Measurements from ENCODE around the gene CCDC187. TPM values are rescaled to one million over a fixed set of nuclear protein-coding genes. Genes with fewer than 3 reads are reported as not detected.

CCDC187 gene
- total RNA-seq, 2 donors from 2014 or later: 1.3 to 2.3 TPM

DNA sequence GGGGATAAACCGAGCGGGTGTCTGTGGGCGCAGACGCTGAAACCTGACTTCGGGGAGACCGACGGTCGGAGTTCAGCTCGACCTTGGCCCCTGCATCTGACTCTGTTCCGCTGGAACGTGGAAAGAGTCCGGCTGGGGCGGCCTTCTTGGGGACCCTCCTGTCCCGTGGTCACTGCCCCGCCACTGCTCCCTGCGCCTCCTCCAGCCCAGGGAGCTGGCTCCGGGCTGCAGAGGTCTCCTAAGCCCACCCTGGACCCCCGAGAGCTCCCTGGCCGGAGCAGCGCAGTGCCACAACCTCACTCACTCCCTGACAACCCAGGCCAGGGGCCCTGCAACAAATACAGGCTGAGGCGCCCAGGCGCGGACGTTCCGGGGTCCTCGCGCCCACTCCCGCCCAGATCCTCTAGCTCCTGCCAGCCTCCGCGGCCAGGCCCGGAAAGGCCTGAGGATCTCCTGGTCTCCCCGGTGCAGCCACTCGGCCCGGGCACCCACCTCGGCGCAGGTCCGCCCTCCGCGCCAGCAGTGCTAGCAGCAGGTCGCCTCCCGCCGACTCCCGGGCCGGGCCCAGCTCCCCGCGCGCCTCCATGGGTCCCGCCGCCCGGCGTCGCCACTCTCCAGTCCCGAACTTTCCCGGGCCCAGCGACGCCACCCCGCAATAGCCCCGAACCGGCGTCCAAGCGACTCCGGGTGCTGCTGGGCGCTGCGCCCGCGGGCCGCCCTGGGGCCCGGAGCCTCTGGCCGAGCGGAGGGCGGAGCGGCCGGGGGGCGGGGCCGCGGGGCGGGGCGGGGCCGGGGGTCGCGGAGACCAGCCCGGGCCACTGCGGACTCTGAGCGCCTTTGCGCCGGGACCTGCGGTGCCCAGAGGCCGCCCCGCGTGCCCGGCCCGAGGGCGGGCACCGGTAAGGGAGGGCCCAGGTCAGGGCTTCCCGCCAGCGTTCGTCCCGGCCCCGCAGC, 101.2 kb downstream of the CCDC187 start:
- Histone ChIP-seq H3K27me3 (peaks cover 0 to 42% of the 10 kb centered on the region in 2 donors), H3K27ac (no peak overlapping the region), H3K4me3 (no peak overlapping the region), H3K9me3 (no peaks in the 10 kb centered on the region), H3K4me1 (peaks cover 14% of the 10 kb centered on the region), H3K36me3 (replicated peaks in 1 of 2; ENCODE audit: insufficient read depth in 1 of 2, low read depth in 2 of 2) (no peaks in the 10 kb centered on the region)
- ATAC-seq: no peak
- 8 to 29% methylated on average over 9 to 98 of the region's 99 CpGs for WGBS, 2 donors
- DNase-seq: no peak
- intact Hi-C loops (cut with DNase I): no loop called here
- no peak for TF ChIP-seq CTCF (IDR thresholded peaks at IDR 0.05)
- TF ChIP-seq POLR2A (IDR thresholded peaks at IDR 0.05): no peak

GRCh38 chr9:136201609-136202453, 102.1 kb downstream of the CCDC187 start:
- 6 to 8% methylated on average over 12 to 72 of the region's 85 CpGs for WGBS, 2 donors
- H3K4me3 ChIP-seq: no peak overlapping the region

DNA sequence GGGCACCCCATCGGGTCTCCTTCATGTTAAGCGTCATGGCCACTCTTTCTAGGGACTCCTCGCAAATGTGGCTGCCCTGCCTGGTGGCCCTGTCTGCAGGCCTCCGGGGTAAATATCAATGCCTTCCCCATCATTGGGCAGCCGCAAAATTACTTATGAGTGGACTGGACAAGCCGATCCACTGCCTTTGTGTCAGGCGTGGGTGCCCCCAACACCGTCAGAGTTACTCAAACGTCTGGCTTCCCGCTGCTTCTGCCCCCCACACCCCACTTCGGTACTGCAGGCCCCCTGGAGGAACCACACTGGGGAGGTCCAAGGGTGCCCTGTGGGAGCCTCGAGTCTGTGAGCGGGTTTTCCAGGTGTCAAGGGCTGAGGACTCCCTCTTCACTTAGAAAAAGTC, 102.7 kb downstream of the CCDC187 start:
- TF ChIP-seq POLR2A (IDR thresholded peaks at IDR 0.05) (no peak), CTCF (IDR thresholded peaks at IDR 0.05) (no peak)
- DNase-seq (no peak), ATAC-seq (no peak)
- H3K4me3 ChIP-seq: no peak overlapping the region
- intact Hi-C loops (cut with DNase I): no loop called here
- no peaks in the 10 kb centered on the region for H3K36me3 ChIP-seq (replicated peaks in 1 of 2; ENCODE audit: insufficient read depth in 1 of 2, low read depth in 2 of 2)
- H3K27ac ChIP-seq: no peak overlapping the region
- WGBS, 2 donors: 37 to 40% methylated on average over 9 to 13 of the region's 13 CpGs
- H3K4me1 ChIP-seq: peaks cover 14% of the 10 kb centered on the region
- H3K27me3 ChIP-seq: peaks cover 0 to 57% of the 10 kb centered on the region in 2 donors
- no peaks in the 10 kb centered on the region for H3K9me3 ChIP-seq

More at GRCh38 chr9:136201609-136202453, 102.1 kb downstream of the CCDC187 start:
- peak in 1 of 4 donors; percentile 24 for DNase-seq
- TF ChIP-seq POLR2A (IDR thresholded peaks at IDR 0.05) (no peak), CTCF (IDR thresholded peaks at IDR 0.05) (no peak)
- Histone ChIP-seq H3K27ac (no peak overlapping the region), H3K36me3 (replicated peaks in 1 of 2; ENCODE audit: insufficient read depth in 1 of 2, low read depth in 2 of 2) (no peaks in the 10 kb centered on the region), H3K27me3 (peaks cover 0 to 50% of the 10 kb centered on the region in 2 donors), H3K4me1 (peaks cover 14% of the 10 kb centered on the region), H3K9me3 (no peaks in the 10 kb centered on the region)
- intact Hi-C loops (cut with DNase I): no loop called here
- ATAC-seq: peak; percentile 38

GRCh38 chr9:136200424-136200823, 103.5 kb downstream of the CCDC187 start:
- Histone ChIP-seq H3K27ac (no peak overlapping the region), H3K4me3 (no peak overlapping the region), H3K36me3 (replicated peaks in 1 of 2; ENCODE audit: insufficient read depth in 1 of 2, low read depth in 2 of 2) (no peaks in the 10 kb centered on the region), H3K27me3 (peaks cover 0 to 61% of the 10 kb centered on the region in 2 donors), H3K9me3 (no peaks in the 10 kb centered on the region), H3K4me1 (peaks cover 14% of the 10 kb centered on the region)
- 35 to 83% methylated on average over 1 to 19 of the region's 19 CpGs for WGBS, 2 donors
- DNase-seq: no peak
- ATAC-seq: no peak
- TF ChIP-seq CTCF (IDR thresholded peaks at IDR 0.05) (no peak), POLR2A (IDR thresholded peaks at IDR 0.05) (no peak)
- intact Hi-C loops (cut with DNase I): no loop called here

Other genes with a start within 250 kb of the CCDC187 start
- gene NACC2, start 208.8 kb downstream of the CCDC187 start, total RNA-seq: 10 to 100 TPM; 16.6 to 21.1 TPM
- 10 to 100 TPM; 21.3 to 47.1 TPM for gene TMEM250, start 185.2 kb downstream of the CCDC187 start, total RNA-seq
- gene LHX3, start 99.0 kb downstream of the CCDC187 start, total RNA-seq: not detected
- 10 to 100 TPM in 1 of 2 donors, 1 to 10 TPM in 1; 8.8 to 22.7 TPM for gene QSOX2, start 58.3 kb downstream of the CCDC187 start, total RNA-seq
- gene GPSM1, start 23.4 kb upstream of the CCDC187 start, total RNA-seq: 10 to 100 TPM; 15.8 to 23.1 TPM
- gene DNLZ, start 59.6 kb upstream of the CCDC187 start, total RNA-seq: 10 to 100 TPM; 24.1 to 31.3 TPM
- 1 to 10 TPM in 1 of 2 donors, under 1 TPM in 1; 0.78 to 1.3 TPM for gene CARD9, start 69.6 kb upstream of the CCDC187 start, total RNA-seq
- 10 to 100 TPM in 1 of 2 donors, 1 to 10 TPM in 1; 8.8 to 19.1 TPM for gene SNAPC4, start 96.1 kb upstream of the CCDC187 start, total RNA-seq
- gene ENTR1, start 106.5 kb upstream of the CCDC187 start, total RNA-seq: 10 to 100 TPM; 20.2 to 71.5 TPM
- gene PMPCA, start 106.6 kb upstream of the CCDC187 start, total RNA-seq: 10 to 100 TPM; 23.6 to 25.1 TPM
- 10 to 100 TPM in 1 of 2 donors, 1 to 10 TPM in 1; 8.8 to 25.4 TPM for gene INPP5E, start 135.8 kb upstream of the CCDC187 start, total RNA-seq
- 10 to 100 TPM; 35.3 to 75.8 TPM for gene SEC16A, start 178.9 kb upstream of the CCDC187 start, total RNA-seq
- gene NOTCH1, start 242.0 kb upstream of the CCDC187 start, total RNA-seq: 10 to 100 TPM; 29.6 to 65.3 TPM

Data from body of pancreas (tissue), 4 donors.